A549 (cell line): Measurements from ENCODE around the gene ACAN.

Source experiments
- BHLHE40 ChIP-seq: IDR thresholded peaks from 2 replicates; pipeline ENCODE4 v1.6.1; 2012; ENCODE audit warnings: low read depth, low read length, inconsistent platforms
- CEBPB ChIP-seq, 2 experiments: fragments of >200 bp in 1 of 2; sonication (Bioruptor Twin) in 1 of 2; formaldehyde crosslinking in 1 of 2; IDR thresholded peaks; 2 replicates each; pipeline ENCODE4 v1.6.1; 2012 to 2016
- CHD2 ChIP-seq: fragments of 150-350 bp; IDR thresholded peaks from 2 replicates; pipeline ENCODE4 v1.6.1; 2014; ENCODE audit warnings: low read length; ENCODE audit not compliant: partially characterized antibody
- CTCF ChIP-seq: fragments of >200 bp; sonication (Bioruptor Twin); formaldehyde crosslinking; IDR thresholded peaks from 3 replicates; pipeline ENCODE4 v1.5.1; 2016
- HDAC2 ChIP-seq: fragments of 200-600 bp; sonication (generic); IDR thresholded peaks from 2 replicates; pipeline ENCODE4 v1.6.1; 2016
- MAX ChIP-seq: IDR thresholded peaks from 2 replicates; pipeline ENCODE4 v1.6.1; 2012
- MYC ChIP-seq: IDR thresholded peaks from 2 replicates; pipeline ENCODE4 v1.6.1; 2012; ENCODE audit warnings: mild to moderate bottlenecking, inconsistent platforms, low read length, improper control_type of control experiment, borderline replicate concordance
- NPAS2 ChIP-seq: fragments of 250-450 bp; sonication (Bioruptor Pico); IDR thresholded peaks from 2 replicates; pipeline ENCODE4 v1.8.0; 2022; ENCODE audit warnings: mild to moderate bottlenecking, moderate library complexity, borderline replicate concordance
- POLR2A ChIP-seq: IDR thresholded peaks from 2 replicates; pipeline ENCODE4 v1.6.1; 2012; ENCODE audit warnings: mild to moderate bottlenecking, low read length
- REST ChIP-seq: fragments of 200-600 bp; sonication (generic); IDR thresholded peaks from 2 replicates; pipeline ENCODE4 v1.6.1; 2016; ENCODE audit warnings: antibody characterized with exemption, mild to moderate bottlenecking, moderate library complexity
- SREBF2 ChIP-seq: fragments of 450-650 bp; IDR thresholded peaks from 2 replicates; pipeline ENCODE4 v1.6.1; 2014; ENCODE audit warnings: mild to moderate bottlenecking, moderate library complexity
- TFCP2L1 ChIP-seq: fragments of 250-450 bp; sonication (Bioruptor Pico); IDR thresholded peaks from 2 replicates; pipeline ENCODE4 v1.5.0; 2021; ENCODE audit warnings: mild to moderate bottlenecking
- USF2 ChIP-seq: fragments of 450-650 bp; IDR thresholded peaks from 2 replicates; pipeline ENCODE4 v1.6.1; 2014; ENCODE audit warnings: antibody characterized with exemption

- TF ChIP-seq CHD2 (no peak), TFCP2L1 (no peak), CTCF (no peak), HDAC2 (no peak), SREBF2 (no peak), CEBPB (IDR thresholded peaks at IDR 0.05) (no peak), USF2 (no peak), POLR2A (no peak), BHLHE40 (no peak), MYC (no peak), NPAS2 (CRISPR knock-in tag) (no peak), REST (no peak), MAX (no peak)
Observed at GRCh38 chr15:88901508-88902220, 98.4 kb downstream of the ACAN start.
